Measurements from ENCODE around the gene SLC8A2. TPM values are rescaled to one million over a fixed set of nuclear protein-coding genes. Genes with fewer than 3 reads are reported as not detected.

SLC8A2 gene
- total RNA-seq, 1 experiment from 2014 or later: 0.10 TPM

DNA sequence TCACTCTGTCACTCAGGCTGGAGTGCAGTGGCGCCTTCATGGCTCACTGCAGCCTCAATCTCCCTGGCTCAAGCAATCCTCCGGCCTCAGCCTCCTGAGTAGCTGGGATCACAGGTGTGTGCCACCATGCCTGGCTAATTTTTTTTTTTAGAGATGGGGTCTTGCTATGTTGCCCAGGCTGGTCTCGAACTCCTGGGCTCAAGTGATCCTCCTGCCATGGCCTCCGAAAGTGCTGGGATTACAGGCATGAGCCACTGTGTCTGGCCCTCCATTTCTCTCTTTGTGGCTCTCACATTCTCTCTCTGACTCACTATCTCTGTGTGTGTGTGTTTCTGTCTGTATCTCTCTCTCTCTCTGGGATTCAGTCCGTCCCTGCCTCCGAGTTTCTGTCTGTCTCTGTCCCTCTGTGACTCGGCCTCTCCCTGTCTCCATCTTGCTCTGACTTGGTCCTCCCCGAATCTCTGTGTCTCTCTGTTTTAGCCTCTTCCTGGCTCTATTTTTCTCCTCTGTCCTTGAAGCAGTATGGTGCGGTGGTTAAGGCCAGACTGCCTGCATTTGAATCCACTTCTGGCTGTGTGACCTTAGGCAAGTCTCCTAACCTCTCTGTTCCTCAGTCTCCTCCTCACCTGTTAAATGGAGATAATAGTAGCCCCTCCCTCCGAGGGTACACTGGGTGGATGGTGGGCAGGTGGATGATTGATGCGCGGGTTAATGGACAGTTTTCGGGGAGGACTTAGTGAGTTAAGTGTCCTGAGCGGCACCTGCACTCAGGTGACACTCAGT, 63.3 kb downstream of the SLC8A2 start:
- intact Hi-C loops (cut with micrococcal nuclease; ENCODE audit: unreplicated experiment): no loop called here
- no peak overlapping the region for H3K4me3 ChIP-seq (ENCODE audit: low read depth in 2 of 2, low read length in 2 of 2)

GRCh38 chr19:47407417-47407774, 64.3 kb downstream of the SLC8A2 start:
- no peaks in the 10 kb centered on the region for H3K27me3 ChIP-seq (ENCODE audit: control insufficient read depth, insufficient read depth, low read length)
- TF ChIP-seq TCF7L2 (IDR thresholded peaks at IDR 0.05; ENCODE audit: low read depth, low read length): no peak
- TF ChIP-seq POLR2AphosphoS5 (IDR thresholded peaks at IDR 0.05; ENCODE audit: low read depth, low read length): no peak
- TF ChIP-seq, protein P1, sequence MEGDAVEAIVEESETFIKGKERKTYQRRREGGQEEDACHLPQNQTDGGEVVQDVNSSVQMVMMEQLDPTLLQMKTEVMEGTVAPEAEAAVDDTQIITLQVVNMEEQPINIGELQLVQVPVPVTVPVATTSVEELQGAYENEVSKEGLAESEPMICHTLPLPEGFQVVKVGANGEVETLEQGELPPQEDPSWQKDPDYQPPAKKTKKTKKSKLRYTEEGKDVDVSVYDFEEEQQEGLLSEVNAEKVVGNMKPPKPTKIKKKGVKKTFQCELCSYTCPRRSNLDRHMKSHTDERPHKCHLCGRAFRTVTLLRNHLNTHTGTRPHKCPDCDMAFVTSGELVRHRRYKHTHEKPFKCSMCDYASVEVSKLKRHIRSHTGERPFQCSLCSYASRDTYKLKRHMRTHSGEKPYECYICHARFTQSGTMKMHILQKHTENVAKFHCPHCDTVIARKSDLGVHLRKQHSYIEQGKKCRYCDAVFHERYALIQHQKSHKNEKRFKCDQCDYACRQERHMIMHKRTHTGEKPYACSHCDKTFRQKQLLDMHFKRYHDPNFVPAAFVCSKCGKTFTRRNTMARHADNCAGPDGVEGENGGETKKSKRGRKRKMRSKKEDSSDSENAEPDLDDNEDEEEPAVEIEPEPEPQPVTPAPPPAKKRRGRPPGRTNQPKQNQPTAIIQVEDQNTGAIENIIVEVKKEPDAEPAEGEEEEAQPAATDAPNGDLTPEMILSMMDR (IDR thresholded peaks at IDR 0.05): no peak
- TF ChIP-seq REST (IDR thresholded peaks at IDR 0.05; ENCODE audit: insufficient read depth in 1 of 2, low read depth in 2 of 2, low read length in 1 of 2): no peak; a peak in 1 of 4 replicates
- no peak for TF ChIP-seq SIN3A (IDR thresholded peaks at IDR 0.05; ENCODE audit: borderline replicate concordance, insufficient read depth, low read depth, low read length)
- POLR2A ChIA-PET: no interaction called here
- CTCF ChIA-PET: no interaction called here
- no peak overlapping the region for H3K4me3 ChIP-seq (ENCODE audit: low read depth in 2 of 2, low read length in 2 of 2)
- no peaks in the 10 kb centered on the region for H3K4me1 ChIP-seq (ENCODE audit: control insufficient read depth, insufficient read depth, low read length)
- no TSS peak for BruUV-seq (replicated peaks)
- H3K9me3 ChIP-seq (ENCODE audit: control insufficient read depth, insufficient read depth, low read depth, low read length): no peaks in the 10 kb centered on the region
- no peak overlapping the region for H3K27ac ChIP-seq (ENCODE audit: low read length)
- intact Hi-C loops (cut with micrococcal nuclease; ENCODE audit: unreplicated experiment) (no loop called here), in situ Hi-C loops (cut with HindIII; ENCODE audit: low pct_unique_long_range_greater_than_20kb, low sequenced_read_pairs) (no loop called here)
- H3K36me3 ChIP-seq (ENCODE audit: control insufficient read depth, insufficient read depth, low read length): no peaks in the 10 kb centered on the region
- DNase-seq (ENCODE audit: low read depth, low spot score) (no peak), ATAC-seq (peak; percentile 51)

More for the DNA sequence above, 63.3 kb downstream of the SLC8A2 start:
- no TSS peak for BruUV-seq (replicated peaks)
- CTCF ChIA-PET: no interaction called here
- TF ChIP-seq TCF7L2 (IDR thresholded peaks at IDR 0.05; ENCODE audit: low read depth, low read length) (no peak), REST (IDR thresholded peaks at IDR 0.05; ENCODE audit: insufficient read depth in 1 of 2, low read depth in 2 of 2, low read length in 1 of 2) (no peak), POLR2AphosphoS5 (IDR thresholded peaks at IDR 0.05; ENCODE audit: low read depth, low read length) (no peak)
- TF ChIP-seq, protein P1 (IDR thresholded peaks at IDR 0.05): no peak
- Histone ChIP-seq H3K27ac (ENCODE audit: low read length) (no peak overlapping the region), H3K4me1 (ENCODE audit: control insufficient read depth, insufficient read depth, low read length) (no peaks in the 10 kb centered on the region), H3K36me3 (ENCODE audit: control insufficient read depth, insufficient read depth, low read length) (no peaks in the 10 kb centered on the region), H3K9me3 (ENCODE audit: control insufficient read depth, insufficient read depth, low read depth, low read length) (no peaks in the 10 kb centered on the region), H3K27me3 (ENCODE audit: control insufficient read depth, insufficient read depth, low read length) (no peaks in the 10 kb centered on the region)
- DNase-seq (ENCODE audit: low read depth, low spot score) (no peak), ATAC-seq (no peak)
- POLR2A ChIA-PET: no interaction called here
- in situ Hi-C loops (cut with HindIII; ENCODE audit: low pct_unique_long_range_greater_than_20kb, low sequenced_read_pairs): no loop called here

All from Panc1 (cell line).